ENCODE measurements around the gene ARSB.
"Not testable (repeated sequence)": the region's sequence is repeated elsewhere in the genome, so short reads cannot be mapped to it uniquely, and the experiment has no call there.

The ARSB gene

GRCh38 chr5:78953092-78953800 is 31.9 kb downstream of the ARSB start:
- no peak for DNase-seq (ENCODE audit: low read depth)

- DNase-seq (ENCODE audit: low read depth) = peak; percentile 51
Observed at GRCh38 chr5:78930721-78931120, 54.4 kb downstream of the ARSB start.

- no peak for DNase-seq (ENCODE audit: low read depth)
Observed at GRCh38 chr5:78929833-78930232, 55.3 kb downstream of the ARSB start.

GRCh38 chr5:78927657-78928282 is 57.3 kb downstream of the ARSB start:
- DNase-seq (ENCODE audit: low read depth) = peak; percentile 73

- no peak for DNase-seq (ENCODE audit: low read depth)
Observed at GRCh38 chr5:78926252-78926651, 58.9 kb downstream of the ARSB start.

GRCh38 chr5:78925129-78925876 is 59.8 kb downstream of the ARSB start:
- no peak for DNase-seq (ENCODE audit: low read depth)

GRCh38 chr5:78923622-78923970 is 61.5 kb downstream of the ARSB start:
- no peak for DNase-seq (ENCODE audit: low read depth)

GRCh38 chr5:78922879-78923621 is 62.1 kb downstream of the ARSB start:
- no peak for DNase-seq (ENCODE audit: low read depth)

- no peak for DNase-seq (ENCODE audit: low read depth)
Observed at GRCh38 chr5:78920604-78921003, 64.5 kb downstream of the ARSB start.

- DNase-seq (ENCODE audit: low read depth) = no peak
Observed at GRCh38 chr5:78919796-78920195, 65.3 kb downstream of the ARSB start.

- no peak for DNase-seq (ENCODE audit: low read depth)
Observed at GRCh38 chr5:78916044-78916443, 69.1 kb downstream of the ARSB start.

- no peak for DNase-seq (ENCODE audit: low read depth)
Observed at GRCh38 chr5:78915170-78915569, 69.9 kb downstream of the ARSB start.

- DNase-seq (ENCODE audit: low read depth) = no peak
Observed at GRCh38 chr5:78912811-78913210, 72.3 kb downstream of the ARSB start.

- DNase-seq (ENCODE audit: low read depth) = no peak
Observed at GRCh38 chr5:78912085-78912771, 72.9 kb downstream of the ARSB start.

GRCh38 chr5:78909224-78909983 is 75.7 kb downstream of the ARSB start:
- not testable (repeated sequence) for DNase-seq (ENCODE audit: low read depth)

- DNase-seq (ENCODE audit: low read depth) = no peak
Observed at GRCh38 chr5:78908173-78909061, 76.7 kb downstream of the ARSB start.

- DNase-seq (ENCODE audit: low read depth) = peak; percentile 93
Observed at GRCh38 chr5:78907255-78907891, 77.7 kb downstream of the ARSB start.

- DNase-seq (ENCODE audit: low read depth) = no peak
Observed at GRCh38 chr5:78905084-78905938, 79.8 kb downstream of the ARSB start.

GRCh38 chr5:78903861-78904260 is 81.2 kb downstream of the ARSB start:
- no peak for DNase-seq (ENCODE audit: low read depth)

All from non-pigmented ciliary epithelial cell (primary cell).